MM.1S (cell line): ENCODE measurements around the gene NIP7.

Experiments
- DNase-seq: peaks from one replicate; pipeline ENCODE4 v3.0.0-alpha.2; 2015
- H2AFZ ChIP-seq: fragments of 300-600 bp; sonication (generic); 2 replicates; pipeline ENCODE4 v1.6.0; 2016; ENCODE audit warnings: antibody characterized with exemption, low read length
- H3F3A ChIP-seq: fragments of 300-600 bp; sonication (generic); 2 replicates; pipeline ENCODE4 v1.6.1; 2016; ENCODE audit warnings: mild to moderate bottlenecking, antibody characterized with exemption, low read length, moderate library complexity, mixed read lengths; ENCODE audit not compliant: insufficient read depth
- H3K27ac ChIP-seq: fragments of 300-600 bp; sonication (generic); 2 replicates; pipeline ENCODE4 v1.5.1; 2016; ENCODE audit warnings: mild to moderate bottlenecking, low read length
- H3K27me3 ChIP-seq: fragments of 300-600 bp; sonication (generic); replicated peaks from 2 replicates; pipeline ENCODE4 v1.6.0; 2016; ENCODE audit warnings: low read length; ENCODE audit not compliant: insufficient read depth
- H3K36me3 ChIP-seq: fragments of 300-600 bp; sonication (generic); replicated peaks from 2 replicates; pipeline ENCODE4 v1.6.1; 2016; ENCODE audit warnings: mild to moderate bottlenecking, low read length, mixed read lengths; ENCODE audit not compliant: insufficient read depth
- H3K4me1 ChIP-seq: fragments of 300-600 bp; sonication (generic); 2 replicates; pipeline ENCODE4 v1.6.1; 2016; ENCODE audit warnings: low read length, mixed read lengths
- H3K4me2 ChIP-seq: fragments of 300-600 bp; sonication (generic); 2 replicates; pipeline ENCODE4 v1.6.0; 2016; ENCODE audit warnings: low read depth, low read length
- H3K4me3 ChIP-seq: fragments of 300-600 bp; sonication (generic); 2 replicates; pipeline ENCODE4 v1.5.1; 2016; ENCODE audit warnings: low read length, mixed read lengths
- H3K79me2 ChIP-seq: fragments of 300-600 bp; sonication (generic); 2 replicates; pipeline ENCODE4 v1.6.1; 2016; ENCODE audit warnings: mixed run types, low read length, mixed read lengths
- H3K9ac ChIP-seq: fragments of 300-600 bp; sonication (generic); 2 replicates; pipeline ENCODE4 v1.6.1; 2016; ENCODE audit warnings: low read length, mixed read lengths
- H3K9me2 ChIP-seq: fragments of 300-600 bp; sonication (generic); replicated peaks from 2 replicates; pipeline ENCODE4 v1.6.1; 2016; ENCODE audit warnings: mild to moderate bottlenecking, low read length, mixed read lengths; ENCODE audit not compliant: insufficient read depth
- H3K9me3 ChIP-seq: fragments of 300-600 bp; sonication (generic); replicated peaks from 2 replicates; pipeline ENCODE4 v1.6.1; 2016; ENCODE audit warnings: mild to moderate bottlenecking, low read length, mixed read lengths; ENCODE audit not compliant: insufficient read depth
- H4K20me1 ChIP-seq: fragments of 300-600 bp; sonication (generic); 2 replicates; pipeline ENCODE4 v1.6.1; 2016; ENCODE audit warnings: mild to moderate bottlenecking, low read length, moderate library complexity, mixed read lengths; ENCODE audit not compliant: insufficient read depth
- EZH2 ChIP-seq: fragments of 300-600 bp; sonication (generic); optimal IDR thresholded peaks from 2 replicates; pipeline ENCODE3; 2017; ENCODE audit warnings: low read depth, mild to moderate bottlenecking, antibody characterized with exemption, low read length, mixed read lengths
- EZH2phosphoT487 ChIP-seq: fragments of 300-600 bp; sonication (generic); IDR thresholded peaks from 2 replicates; pipeline ENCODE4 v1.6.1; 2018; ENCODE audit warnings: antibody characterized with exemption, low read length
- TF ChIP-seq, protein P1 (sequence below): fragments of 300-600 bp; sonication (generic); IDR thresholded peaks from 2 replicates; pipeline ENCODE4 v1.5.1; 2016; ENCODE audit warnings: antibody characterized with exemption, low read length, mixed read lengths

The NIP7 gene

DNA sequence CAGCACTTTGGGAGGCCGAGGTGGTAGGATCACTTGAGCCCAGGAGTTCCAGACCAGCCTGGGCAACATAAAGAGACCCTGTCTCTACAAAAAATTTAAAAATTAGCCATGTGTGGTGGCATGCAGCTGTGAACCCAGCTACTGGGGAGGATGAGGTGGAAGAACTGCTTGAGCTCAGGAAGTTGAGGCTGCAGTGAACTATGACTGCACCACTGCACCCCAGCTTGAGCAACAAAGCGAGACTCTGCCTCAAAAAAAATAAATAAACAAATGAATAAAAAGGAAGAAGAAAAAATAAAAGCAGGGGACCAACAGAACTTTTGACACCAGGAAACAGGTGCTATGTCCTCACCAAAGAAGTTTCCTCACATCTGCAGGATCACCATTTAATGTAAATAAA, 32.0 kb downstream of the NIP7 start:
- H3K36me3 ChIP-seq, result peaks cover 9% of the 10 kb centered on the region; the same call in 1 of the 2 replicates
- H2AFZ ChIP-seq, result no peak overlapping the region
- H3F3A ChIP-seq, result no peaks in the 10 kb centered on the region
- H3K4me1 ChIP-seq, result no peaks in the 10 kb centered on the region
- no peak overlapping the region for H3K9ac ChIP-seq
- no peaks in the 10 kb centered on the region for H3K9me3 ChIP-seq
- no peaks in the 10 kb centered on the region for H3K9me2 ChIP-seq
- no peak overlapping the region for H3K27ac ChIP-seq
- H4K20me1 ChIP-seq, result no peaks in the 10 kb centered on the region
- no peaks in the 10 kb centered on the region for H3K27me3 ChIP-seq
- 0 out of 2 replicates have a peak, but pooled peaks cover 2% of the 10 kb centered on the region for H3K79me2 ChIP-seq
- no peak for TF ChIP-seq EZH2phosphoT487
- TF ChIP-seq, protein P1, sequence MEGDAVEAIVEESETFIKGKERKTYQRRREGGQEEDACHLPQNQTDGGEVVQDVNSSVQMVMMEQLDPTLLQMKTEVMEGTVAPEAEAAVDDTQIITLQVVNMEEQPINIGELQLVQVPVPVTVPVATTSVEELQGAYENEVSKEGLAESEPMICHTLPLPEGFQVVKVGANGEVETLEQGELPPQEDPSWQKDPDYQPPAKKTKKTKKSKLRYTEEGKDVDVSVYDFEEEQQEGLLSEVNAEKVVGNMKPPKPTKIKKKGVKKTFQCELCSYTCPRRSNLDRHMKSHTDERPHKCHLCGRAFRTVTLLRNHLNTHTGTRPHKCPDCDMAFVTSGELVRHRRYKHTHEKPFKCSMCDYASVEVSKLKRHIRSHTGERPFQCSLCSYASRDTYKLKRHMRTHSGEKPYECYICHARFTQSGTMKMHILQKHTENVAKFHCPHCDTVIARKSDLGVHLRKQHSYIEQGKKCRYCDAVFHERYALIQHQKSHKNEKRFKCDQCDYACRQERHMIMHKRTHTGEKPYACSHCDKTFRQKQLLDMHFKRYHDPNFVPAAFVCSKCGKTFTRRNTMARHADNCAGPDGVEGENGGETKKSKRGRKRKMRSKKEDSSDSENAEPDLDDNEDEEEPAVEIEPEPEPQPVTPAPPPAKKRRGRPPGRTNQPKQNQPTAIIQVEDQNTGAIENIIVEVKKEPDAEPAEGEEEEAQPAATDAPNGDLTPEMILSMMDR, result no peak
- TF ChIP-seq EZH2, result no peak
- H3K4me2 ChIP-seq, result no peak overlapping the region
- H3K4me3 ChIP-seq, result no peak overlapping the region
- DNase-seq, result no peak

DNA sequence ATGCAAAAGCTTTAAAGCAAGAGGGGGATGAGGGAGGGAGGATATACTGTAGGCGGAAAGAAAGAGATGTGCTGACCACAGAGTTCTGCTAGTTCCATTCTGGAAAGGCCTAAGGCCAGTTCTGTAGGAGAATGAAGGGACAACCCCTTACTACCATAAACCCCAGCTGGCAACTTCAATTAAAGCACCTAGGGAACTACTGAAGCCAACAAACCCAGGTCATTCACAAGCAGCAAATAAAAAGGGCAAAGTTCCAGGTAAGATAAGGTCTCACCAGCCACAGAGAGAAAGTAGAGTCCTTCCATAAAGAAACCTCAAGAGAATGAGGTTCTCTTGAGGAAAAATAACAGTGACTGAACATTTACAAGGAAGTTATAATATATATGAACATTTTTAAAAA, 33.4 kb downstream of the NIP7 start:
- TF ChIP-seq EZH2phosphoT487, result no peak
- TF ChIP-seq, protein P1, result no peak
- TF ChIP-seq EZH2, result no peak
- Histone ChIP-seq H2AFZ (no peak overlapping the region), H3K9ac (no peak overlapping the region), H3K27me3 (no peaks in the 10 kb centered on the region), H3K9me3 (no peaks in the 10 kb centered on the region), H3K36me3 (peaks cover 6% of the 10 kb centered on the region; the same call in 1 of the 2 replicates), H3K79me2 (0 out of 2 replicates have a peak, but pooled peaks cover 2% of the 10 kb centered on the region), H3K4me2 (no peak overlapping the region), H3K4me3 (no peak overlapping the region), H4K20me1 (no peaks in the 10 kb centered on the region), H3K4me1 (no peaks in the 10 kb centered on the region), H3K27ac (no peak overlapping the region), H3K9me2 (no peaks in the 10 kb centered on the region), H3F3A (no peaks in the 10 kb centered on the region)
- no peak for DNase-seq

DNA sequence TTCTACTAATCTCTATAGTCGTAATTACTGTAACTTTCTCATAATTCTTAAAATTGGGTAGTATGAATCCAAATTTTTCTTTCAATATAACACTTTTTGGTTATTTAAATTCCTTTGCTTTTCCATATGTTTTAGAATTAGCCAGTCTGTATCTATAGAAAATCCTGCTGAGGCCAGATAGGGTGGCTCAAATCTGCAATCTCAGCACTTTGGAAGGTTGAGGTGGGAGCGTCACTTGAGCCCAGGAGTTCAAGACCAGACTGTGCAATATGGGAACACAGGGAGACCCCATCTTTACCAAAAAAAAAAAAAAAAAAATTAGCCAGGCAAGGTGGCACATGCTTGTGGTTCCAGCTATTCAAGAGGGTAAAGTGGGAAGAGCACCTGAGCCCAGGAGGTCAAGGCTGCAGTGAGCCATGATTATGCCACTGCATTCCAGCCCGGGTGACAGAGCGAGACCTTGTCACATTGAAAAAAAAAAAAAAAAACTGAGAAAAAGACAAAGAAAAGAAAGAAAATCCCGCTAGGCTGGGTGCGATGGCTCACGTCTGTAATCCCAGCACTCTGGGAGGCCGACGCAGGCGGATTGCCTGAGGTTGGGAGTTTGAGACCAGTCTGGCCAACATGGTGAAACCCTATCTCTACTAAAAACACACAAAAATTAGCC, 37.0 kb downstream of the NIP7 start:
- no peaks in the 10 kb centered on the region for H3K27me3 ChIP-seq
- peaks cover 8% of the 10 kb centered on the region for H3K79me2 ChIP-seq
- no peak overlapping the region for H2AFZ ChIP-seq
- no peak overlapping the region for H3K9ac ChIP-seq
- H3F3A ChIP-seq, result no peaks in the 10 kb centered on the region
- H3K27ac ChIP-seq, result no peak overlapping the region
- no peak overlapping the region for H3K4me3 ChIP-seq
- DNase-seq, result no peak
- no peaks in the 10 kb centered on the region for H3K9me3 ChIP-seq
- no peaks in the 10 kb centered on the region for H3K4me1 ChIP-seq
- TF ChIP-seq EZH2phosphoT487, result no peak
- TF ChIP-seq, protein P1, result no peak
- no peak for TF ChIP-seq EZH2
- no peaks in the 10 kb centered on the region for H3K9me2 ChIP-seq
- H4K20me1 ChIP-seq, result no peaks in the 10 kb centered on the region; the same call in 1 of the 2 replicates
- no peak overlapping the region for H3K4me2 ChIP-seq
- peaks cover 3% of the 10 kb centered on the region; the same call in 1 of the 2 replicates for H3K36me3 ChIP-seq
